Effector CD8-positive, alpha-beta T cell (primary cell): ENCODE data around the gene DNM2.

ENCODE experiments used
- DNase-seq: peaks from one replicate; lab custom pipeline; 2025; lab: John Stamatoyannopoulos, UW

Gene DNM2

GRCh38 chr19:10690341-10690781 is 27.5 kb upstream of the DNM2 start:
- DNase-seq = no peak

GRCh38 chr19:10691178-10691881 is 26.5 kb upstream of the DNM2 start:
- DNase-seq = no peak

GRCh38 chr19:10691883-10692282 is 26.0 kb upstream of the DNM2 start:
- no peak for DNase-seq

- no peak for DNase-seq
These were observed 25.1 kb upstream of the DNM2 start for GRCh38 chr19:10692673-10693264.

- no peak for DNase-seq
These were observed 23.1 kb upstream of the DNM2 start for GRCh38 chr19:10694706-10695307.

- DNase-seq = peak; percentile 83
These were observed 22.2 kb upstream of the DNM2 start for GRCh38 chr19:10695401-10696398.

GRCh38 chr19:10699650-10700335 is 18.1 kb upstream of the DNM2 start:
- peak; percentile 35 for DNase-seq

GRCh38 chr19:10701955-10702525 is 15.8 kb upstream of the DNM2 start:
- no peak for DNase-seq

- DNase-seq = no peak
These were observed 10.9 kb upstream of the DNM2 start for GRCh38 chr19:10706990-10707389.

- DNase-seq = no peak
These were observed 10.4 kb upstream of the DNM2 start for GRCh38 chr19:10707440-10707839.

- no peak for DNase-seq
These were observed 9.6 kb upstream of the DNM2 start for GRCh38 chr19:10708291-10708690.

- DNase-seq = no peak
These were observed 5.8 kb upstream of the DNM2 start for GRCh38 chr19:10712045-10712444.

- DNase-seq = no peak
These were observed 5.1 kb upstream of the DNM2 start for GRCh38 chr19:10712754-10713153.

- no peak for DNase-seq
These were observed 4.6 kb upstream of the DNM2 start for GRCh38 chr19:10713317-10713716.

- no peak for DNase-seq
These were observed 874 bp upstream of the DNM2 start for GRCh38 chr19:10717054-10717355.

- peak; percentile 28 for DNase-seq
These were observed 622 bp downstream of the DNM2 start for GRCh38 chr19:10718205-10719196.

GRCh38 chr19:10719466-10719961 is 1.6 kb downstream of the DNM2 start:
- DNase-seq = no peak

GRCh38 chr19:10720607-10721125 is 2.8 kb downstream of the DNM2 start:
- no peak for DNase-seq

- no peak for DNase-seq
These were observed 5.7 kb downstream of the DNM2 start for GRCh38 chr19:10723591-10723990.
